Brain microvascular endothelial cell (primary cell): ENCODE data around the gene TEKT4.

ENCODE experiments used
- DNase-seq: peaks from one replicate; pipeline ENCODE4 v3.0.0-alpha.2; 2020
- H3K27ac ChIP-seq: fragments of 250-450 bp; sonication (Bioruptor Pico); 2 replicates; pipeline ENCODE4 v1.5.1; 2020; ENCODE audit warnings: mild to moderate bottlenecking, moderate library complexity
- H3K27me3 ChIP-seq: fragments of 250-450 bp; sonication (Bioruptor Pico); replicated peaks from 2 replicates; pipeline ENCODE4 v1.5.1; 2020; ENCODE audit warnings: mild to moderate bottlenecking
- H3K36me3 ChIP-seq: fragments of 250-450 bp; sonication (Bioruptor Pico); replicated peaks from 2 replicates; pipeline ENCODE4 v1.5.1; 2020; ENCODE audit warnings: mild to moderate bottlenecking
- H3K4me3 ChIP-seq: 2 replicates; pipeline ENCODE4 v1.5.1; 2011; ENCODE audit warnings: low read depth, mild to moderate bottlenecking, control low read depth, low read length, moderate library complexity
- CTCF ChIP-seq: IDR thresholded peaks from 2 replicates; pipeline ENCODE4 v1.5.1; 2011; ENCODE audit warnings: low read depth, mild to moderate bottlenecking, moderate library complexity, low read length, control low read depth, inconsistent platforms; ENCODE audit errors: missing control alignments
- in situ Hi-C: cut with HindIII; loops from 2 replicates; pipeline ENCODE4 v1.10.0; 2017; ENCODE audit warnings: low sequenced_read_pairs, low pct_ligation_motif_present

The TEKT4 gene

DNA sequence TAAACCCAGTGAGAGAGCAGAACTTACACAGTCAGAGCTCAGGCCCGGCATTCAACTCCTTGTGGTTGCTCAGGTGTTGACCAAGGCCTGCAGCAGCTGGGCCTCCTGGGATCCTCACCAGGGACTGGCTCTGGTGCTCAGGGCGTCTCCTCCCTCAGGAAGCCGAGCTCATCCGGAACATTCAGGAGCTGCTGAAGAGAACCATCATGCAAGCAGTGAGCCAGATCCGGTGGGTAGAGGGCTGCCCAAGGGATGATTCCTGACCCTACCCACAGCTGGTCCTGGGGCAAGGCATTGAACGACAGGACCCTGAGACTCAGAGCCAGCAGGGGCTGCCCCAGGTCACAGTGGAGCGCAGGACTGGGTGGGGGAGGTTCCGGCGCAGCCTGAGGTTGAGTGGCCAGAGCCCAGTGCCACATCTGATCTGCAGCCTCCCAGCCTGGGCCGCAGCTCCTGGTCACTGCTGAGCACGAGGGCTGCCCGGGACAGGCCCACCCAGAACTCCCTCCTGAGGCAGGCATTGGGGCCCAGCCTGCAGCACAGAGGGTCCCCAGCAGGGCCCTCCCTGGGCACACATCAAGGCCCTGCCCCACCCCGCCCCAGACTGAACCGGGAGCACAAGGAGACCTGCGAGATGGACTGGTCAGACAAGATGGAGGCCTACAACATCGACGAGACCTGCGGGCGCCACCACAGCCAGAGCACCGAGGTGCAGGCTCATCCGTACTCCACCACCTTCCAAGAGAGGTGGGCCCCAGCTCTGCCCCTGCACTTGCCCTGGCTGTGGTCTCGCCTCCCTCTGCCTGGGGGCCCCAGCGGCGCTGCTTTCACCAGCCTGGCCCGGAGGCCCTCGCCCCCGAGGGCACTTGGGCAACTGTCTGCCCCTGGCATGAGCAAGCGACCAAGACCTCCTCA is 2.4 kb downstream of the TEKT4 start:
- DNase-seq, result no peak
- Histone ChIP-seq H3K4me3 (no peak overlapping the region), H3K36me3 (no peaks in the 10 kb centered on the region), H3K27me3 (no peaks in the 10 kb centered on the region), H3K27ac (no peak overlapping the region)
- in situ Hi-C loops, result no loop called here
- TF ChIP-seq CTCF, result no peak

- peak; percentile 86 for TF ChIP-seq CTCF
- no peaks in the 10 kb centered on the region for H3K27me3 ChIP-seq
- in situ Hi-C loops, result no loop called here
- H3K27ac ChIP-seq, result no peak overlapping the region
- DNase-seq, result no peak
- H3K4me3 ChIP-seq, result no peak overlapping the region
- H3K36me3 ChIP-seq, result no peaks in the 10 kb centered on the region
Observed at GRCh38 chr2:94874277-94874997, 3.2 kb downstream of the TEKT4 start.

GRCh38 chr2:94875064-94875819 is 4.0 kb downstream of the TEKT4 start:
- DNase-seq, result no peak
- Histone ChIP-seq H3K27me3 (no peaks in the 10 kb centered on the region), H3K27ac (no peak overlapping the region), H3K36me3 (no peaks in the 10 kb centered on the region), H3K4me3 (no peak overlapping the region)
- TF ChIP-seq CTCF, result no peak
- in situ Hi-C loops, result no loop called here

DNA sequence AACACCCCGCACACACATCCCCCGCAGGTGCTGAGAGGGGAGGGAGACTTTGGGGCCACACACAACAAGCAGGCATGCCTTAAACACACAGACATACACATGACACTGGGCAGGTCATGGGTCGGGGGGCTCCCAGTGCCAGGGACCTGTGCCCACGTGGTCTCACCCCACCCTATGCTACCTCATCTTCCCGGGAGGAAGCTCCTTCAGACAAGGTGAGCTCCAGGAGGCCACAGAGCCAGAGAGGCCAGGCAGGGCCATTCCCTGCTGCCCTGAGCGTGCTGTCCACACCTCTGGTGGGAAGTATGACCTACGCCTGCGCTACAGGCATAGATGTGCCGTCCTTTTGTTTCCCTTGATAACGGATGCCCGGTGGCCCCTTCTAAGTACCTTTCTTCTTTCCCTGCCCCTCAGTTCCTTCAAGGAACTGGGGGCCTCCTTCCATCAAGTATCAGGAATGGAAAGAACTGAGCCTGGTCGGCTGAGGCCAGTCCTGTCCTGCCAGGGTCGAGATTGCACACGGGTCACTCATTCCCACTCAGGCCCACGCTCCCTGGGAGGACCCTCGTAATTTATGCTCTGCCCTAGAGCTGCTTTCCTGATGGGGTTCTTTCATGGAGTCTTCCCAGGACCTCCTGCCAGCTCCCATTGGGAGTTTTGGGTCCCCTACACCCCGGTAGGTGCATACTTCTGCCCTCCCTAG is 4.7 kb downstream of the TEKT4 start:
- Histone ChIP-seq H3K27ac (no peak overlapping the region), H3K27me3 (no peaks in the 10 kb centered on the region), H3K36me3 (no peaks in the 10 kb centered on the region), H3K4me3 (no peak overlapping the region)
- TF ChIP-seq CTCF, result no peak
- in situ Hi-C loops, result no loop called here
- no peak for DNase-seq

- Histone ChIP-seq H3K4me3 (no peak overlapping the region), H3K27me3 (no peaks in the 10 kb centered on the region), H3K27ac (no peak overlapping the region), H3K36me3 (no peaks in the 10 kb centered on the region)
- in situ Hi-C loops, result no loop called here
- TF ChIP-seq CTCF, result no peak
- no peak for DNase-seq
Observed at GRCh38 chr2:94876523-94876863, 5.3 kb downstream of the TEKT4 start.
